GM21423 (cell line): ENCODE measurements around the gene GLYR1.
"Not testable (repeated sequence)": the region's sequence is repeated elsewhere in the genome, so short reads cannot be mapped to it uniquely, and the experiment has no call there.

Experiments
- ATAC-seq: cut with Tn5 transposase; IDR thresholded peaks from one replicate; pipeline ENCODE4 v1.9.1; 2021; ENCODE audit warnings: mild to moderate bottlenecking, moderate library complexity; ENCODE audit not compliant: unreplicated experiment

Gene GLYR1

DNA sequence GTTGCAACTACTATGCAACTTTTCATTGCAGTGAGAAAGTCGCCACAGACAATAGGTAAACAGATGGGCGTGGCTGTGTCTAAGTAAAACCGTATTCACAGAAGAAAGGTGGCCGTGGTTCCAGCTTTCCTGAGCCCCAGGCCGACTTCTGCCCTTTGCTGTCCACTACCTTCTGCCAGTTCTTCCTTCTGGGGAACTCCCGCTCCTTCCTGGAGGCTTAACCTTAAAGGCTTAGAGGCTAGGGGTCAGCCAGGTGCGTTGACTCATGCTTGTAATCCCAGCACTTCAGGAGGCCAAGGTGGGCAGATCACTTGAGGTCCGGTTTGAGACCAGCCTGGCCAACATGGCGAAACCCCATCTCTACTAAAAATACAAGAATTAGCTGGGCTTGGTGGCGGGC lies 56.8 kb downstream of the GLYR1 start:
- no peak for ATAC-seq

DNA sequence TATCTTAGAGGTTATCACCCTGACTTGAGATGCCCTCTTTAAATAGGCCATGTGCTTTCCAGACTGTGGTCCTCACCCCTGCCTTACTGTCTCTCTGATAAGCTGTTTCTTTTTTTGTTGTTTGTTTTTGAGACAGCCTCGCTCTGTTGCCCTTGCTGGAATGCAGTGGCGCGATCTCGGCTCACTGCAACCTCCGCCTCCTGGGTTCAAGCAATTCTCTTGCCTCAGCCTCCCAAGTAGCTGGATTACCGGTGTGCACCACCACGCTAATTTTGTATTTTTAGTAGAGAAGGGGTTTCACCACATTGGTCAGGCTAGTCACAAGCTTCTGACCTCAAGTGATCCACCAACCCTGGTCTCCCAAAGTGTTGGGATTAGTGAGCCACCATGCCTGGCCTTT lies 58.2 kb downstream of the GLYR1 start:
- no peak for ATAC-seq

DNA sequence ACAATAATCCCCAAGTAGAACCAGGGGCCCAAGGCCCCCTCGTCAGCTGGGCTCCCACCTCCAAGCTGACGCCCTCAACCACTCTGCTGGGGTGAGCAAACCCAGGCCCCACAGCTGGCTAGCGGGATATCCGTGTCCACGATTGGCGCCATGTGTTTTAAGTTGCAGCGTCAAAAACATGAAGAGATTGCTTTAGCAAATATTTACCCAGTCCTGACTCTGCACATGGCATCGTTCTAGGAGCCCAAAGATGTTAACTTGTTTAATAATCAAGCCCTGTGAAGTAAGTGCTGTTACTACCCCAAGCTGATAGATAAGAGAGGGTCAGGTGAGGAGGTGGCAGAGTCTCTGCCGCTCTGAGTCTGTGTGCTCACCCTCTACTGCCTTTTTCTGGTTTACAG lies 58.6 kb downstream of the GLYR1 start:
- ATAC-seq = no peak

DNA sequence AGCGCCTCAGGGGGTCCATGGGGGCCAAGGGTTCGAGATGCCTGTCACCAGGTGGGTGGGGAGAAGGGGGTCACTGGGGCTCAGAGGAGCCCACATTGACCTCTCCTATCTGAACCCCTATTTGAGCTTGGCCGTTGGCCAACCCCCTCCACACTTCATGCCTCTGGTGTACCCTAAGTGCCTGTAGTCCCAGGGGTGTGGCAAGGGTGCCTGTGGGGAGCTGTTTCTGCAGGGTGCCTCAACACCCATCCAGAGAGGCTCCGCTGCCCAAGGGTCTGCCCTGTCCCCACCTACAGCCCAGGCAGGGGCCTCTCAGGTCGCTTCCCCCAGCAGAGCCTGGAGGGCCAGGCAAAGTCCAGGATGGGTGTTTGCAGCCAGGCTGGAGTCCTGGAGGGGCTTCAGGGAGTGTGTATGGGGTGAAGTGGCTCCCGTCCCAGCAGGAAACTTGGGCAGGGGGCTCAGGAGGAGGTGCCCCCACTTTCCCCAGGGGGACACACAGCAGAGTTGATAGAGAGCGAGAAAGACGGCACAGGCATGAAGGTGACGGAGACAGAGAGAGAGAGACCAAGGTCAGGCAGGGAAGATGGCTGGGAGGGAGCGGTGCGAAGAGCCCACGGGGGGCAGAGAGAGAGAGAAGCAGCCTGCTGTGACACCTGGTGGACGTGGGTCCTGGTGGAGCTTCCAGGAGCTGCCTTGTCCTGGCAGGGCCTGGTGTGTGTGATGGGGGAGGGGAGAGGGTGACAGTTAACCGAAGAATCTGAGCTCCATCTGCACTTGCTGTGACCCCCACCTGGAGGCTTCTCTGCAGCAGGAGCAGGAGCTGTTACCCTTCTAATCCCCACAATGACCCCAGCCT lies 59.2 kb downstream of the GLYR1 start, which contains the start of gene SEPTIN12:
TSS of gene SEPTIN12 (minus strand) at position 719 of the 856 bp plus-strand sequence. CDS start at position 19, 700 bp downstream.
- ATAC-seq = no peak

DNA sequence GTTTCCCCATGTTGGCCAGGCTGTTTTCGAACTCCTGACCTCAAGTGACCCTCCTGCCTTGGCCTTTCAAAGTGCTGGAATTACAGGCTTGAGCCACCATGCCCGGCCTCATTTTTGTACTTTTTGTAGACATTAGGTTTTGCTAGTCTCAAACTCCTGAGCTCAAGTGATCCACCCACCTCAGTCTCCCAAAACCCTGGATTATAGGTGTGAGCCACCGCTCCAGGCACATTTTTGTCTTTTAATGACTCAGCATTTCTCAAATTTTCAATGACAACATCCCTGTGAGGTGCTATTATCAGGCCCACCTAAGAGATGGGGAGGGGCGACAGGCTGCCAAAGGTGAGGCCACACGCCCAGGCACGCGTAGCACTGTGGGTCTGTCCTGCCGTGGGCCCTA lies 60.0 kb downstream of the GLYR1 start:
- ATAC-seq = no peak

DNA sequence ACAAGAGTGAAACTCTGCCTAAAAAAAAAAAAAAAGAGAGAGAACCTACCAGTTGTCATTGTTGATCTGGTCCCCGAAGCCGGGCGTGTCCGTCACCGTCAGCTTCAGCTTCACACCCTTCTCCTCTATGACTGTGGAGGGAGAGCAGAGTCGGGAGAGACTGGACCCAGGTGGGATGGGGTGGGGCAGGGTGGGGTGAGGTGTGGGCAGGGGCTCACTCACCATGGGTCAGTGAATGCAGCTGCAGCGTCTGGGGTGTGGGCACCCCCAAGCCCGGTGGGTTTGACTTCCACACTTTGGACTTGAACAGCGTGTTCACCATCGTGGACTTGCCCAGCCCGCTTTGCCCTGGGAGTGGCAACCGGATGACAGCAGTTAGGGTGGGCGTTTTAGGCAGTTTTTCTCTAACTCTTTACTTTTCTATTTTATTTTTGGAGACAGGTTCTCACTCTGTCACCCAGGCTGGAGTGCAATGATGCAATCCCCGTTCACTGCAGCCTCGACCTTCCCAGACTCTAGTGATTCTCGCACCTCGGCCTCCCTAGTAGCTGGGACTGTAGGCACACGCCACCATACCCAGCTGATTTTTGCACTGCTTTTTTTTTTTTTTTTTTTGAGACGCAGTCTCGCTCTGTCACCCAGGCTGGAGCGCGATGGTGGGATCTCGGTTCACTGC lies 61.2 kb downstream of the GLYR1 start:
- ATAC-seq = no peak

DNA sequence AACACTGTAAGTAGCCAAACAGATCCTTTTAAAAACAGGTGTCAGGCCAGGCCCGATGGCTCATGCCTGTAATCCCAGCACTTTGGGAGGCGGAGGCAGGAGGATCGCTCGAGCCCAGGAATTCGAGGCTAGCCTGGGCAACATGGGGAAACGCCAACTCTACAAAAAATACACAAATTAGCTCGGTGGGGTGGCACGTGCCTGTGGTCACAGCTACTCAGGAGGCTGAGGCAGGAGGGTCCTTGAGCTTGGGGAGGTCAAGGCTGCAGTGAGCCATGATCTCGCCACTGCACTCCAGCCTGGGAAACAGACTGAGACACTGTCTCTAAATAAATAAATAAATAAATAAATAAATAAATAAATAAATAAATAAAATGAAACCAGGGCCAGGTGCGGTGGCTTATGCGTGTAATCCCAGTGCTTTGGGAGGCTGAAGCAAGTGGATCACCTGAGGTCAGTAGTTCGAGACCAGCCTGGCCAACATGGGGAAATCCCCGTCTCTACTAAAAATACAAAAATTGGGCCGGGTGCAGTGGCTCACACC lies 62.6 kb downstream of the GLYR1 start:
- not testable (repeated sequence) for ATAC-seq

DNA sequence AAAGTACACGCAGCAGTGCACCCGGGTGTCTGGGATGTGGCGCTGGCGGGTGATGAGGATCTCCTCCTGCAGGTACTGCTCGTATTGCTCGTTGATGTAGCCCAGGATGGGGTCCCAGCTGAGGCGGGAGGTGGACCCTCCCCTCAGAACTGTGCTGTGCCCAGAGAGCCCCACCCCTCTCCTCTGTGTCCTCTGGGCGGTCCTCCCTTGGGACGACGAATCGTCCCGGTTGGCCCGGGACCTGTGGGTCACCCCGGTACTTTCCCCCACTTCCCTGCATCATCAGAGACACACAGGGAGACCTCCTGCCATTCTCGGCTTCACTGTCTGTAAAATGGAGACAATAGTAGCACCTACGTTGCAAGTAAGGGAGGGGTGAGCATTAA lies 63.1 kb downstream of the GLYR1 start:
- ATAC-seq = no peak

DNA sequence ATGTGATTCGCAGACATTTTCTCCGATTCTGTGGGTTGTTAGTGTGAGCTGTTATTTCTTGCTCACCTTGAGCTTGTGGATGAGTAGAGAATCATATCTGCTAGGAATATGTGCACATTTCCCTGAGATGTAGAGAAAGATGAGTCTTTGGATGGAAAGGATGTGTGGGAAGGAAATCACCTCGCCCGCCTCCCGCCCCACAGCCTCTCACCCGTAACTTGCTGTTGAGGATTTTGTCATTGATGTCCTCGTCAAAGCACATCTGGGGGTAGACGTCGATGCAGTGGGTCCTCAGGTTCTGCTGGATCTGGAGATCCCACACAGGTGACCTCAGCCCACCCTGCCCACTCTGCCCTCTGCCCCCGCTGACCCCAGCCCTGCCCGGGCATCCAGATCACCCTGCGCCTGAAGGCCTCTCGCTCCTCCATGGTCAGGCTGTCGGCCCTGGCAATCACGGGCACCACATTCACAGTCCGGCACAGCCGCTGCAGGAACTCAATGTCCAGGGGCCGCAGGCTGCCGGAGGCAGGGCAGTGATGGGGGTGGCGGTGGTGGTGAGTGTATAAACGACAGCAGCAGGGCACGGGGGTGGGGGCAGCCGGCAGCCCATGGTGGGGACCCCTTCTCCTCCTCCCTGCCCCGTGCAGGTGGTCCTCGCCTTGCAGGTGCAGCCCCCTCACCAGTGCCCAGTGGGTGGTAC lies 63.7 kb downstream of the GLYR1 start:
- ATAC-seq = no peak

DNA sequence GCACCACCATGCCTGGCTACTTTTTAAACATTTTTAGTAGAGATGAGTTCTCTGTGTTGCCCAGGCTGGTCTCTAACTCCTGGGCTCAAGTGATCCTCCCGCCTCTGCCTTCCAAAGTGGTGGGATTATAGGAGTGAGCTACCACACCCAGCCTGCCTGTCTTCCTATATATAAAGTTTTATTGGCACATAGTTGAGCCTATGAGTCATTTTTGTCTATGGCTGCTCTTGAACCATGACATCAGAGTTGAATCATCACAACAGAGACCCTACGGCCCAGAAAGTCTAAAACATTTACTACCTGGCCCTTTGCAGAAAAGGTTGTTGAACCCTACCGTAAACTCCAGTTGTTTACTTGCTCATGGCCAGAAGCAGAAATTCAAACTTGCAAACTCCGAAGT lies 66.9 kb downstream of the GLYR1 start:
- ATAC-seq = no peak

DNA sequence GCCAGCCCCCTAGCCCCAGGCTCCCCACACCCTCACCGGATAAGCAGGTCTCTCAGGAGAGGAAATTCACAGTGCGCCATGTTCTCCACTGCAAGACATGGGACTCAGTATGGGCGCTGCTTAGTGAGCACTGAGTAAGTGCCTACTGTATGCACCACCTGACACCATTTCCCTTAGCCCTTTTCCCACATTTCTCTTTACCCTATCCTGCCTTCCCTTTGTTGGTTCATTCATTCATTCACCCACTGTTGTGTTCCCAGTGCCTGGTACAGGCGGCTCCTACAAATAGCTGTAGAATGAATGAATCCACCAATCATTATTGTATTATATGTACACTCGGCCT lies 69.1 kb downstream of the GLYR1 start:
- no peak for ATAC-seq

DNA sequence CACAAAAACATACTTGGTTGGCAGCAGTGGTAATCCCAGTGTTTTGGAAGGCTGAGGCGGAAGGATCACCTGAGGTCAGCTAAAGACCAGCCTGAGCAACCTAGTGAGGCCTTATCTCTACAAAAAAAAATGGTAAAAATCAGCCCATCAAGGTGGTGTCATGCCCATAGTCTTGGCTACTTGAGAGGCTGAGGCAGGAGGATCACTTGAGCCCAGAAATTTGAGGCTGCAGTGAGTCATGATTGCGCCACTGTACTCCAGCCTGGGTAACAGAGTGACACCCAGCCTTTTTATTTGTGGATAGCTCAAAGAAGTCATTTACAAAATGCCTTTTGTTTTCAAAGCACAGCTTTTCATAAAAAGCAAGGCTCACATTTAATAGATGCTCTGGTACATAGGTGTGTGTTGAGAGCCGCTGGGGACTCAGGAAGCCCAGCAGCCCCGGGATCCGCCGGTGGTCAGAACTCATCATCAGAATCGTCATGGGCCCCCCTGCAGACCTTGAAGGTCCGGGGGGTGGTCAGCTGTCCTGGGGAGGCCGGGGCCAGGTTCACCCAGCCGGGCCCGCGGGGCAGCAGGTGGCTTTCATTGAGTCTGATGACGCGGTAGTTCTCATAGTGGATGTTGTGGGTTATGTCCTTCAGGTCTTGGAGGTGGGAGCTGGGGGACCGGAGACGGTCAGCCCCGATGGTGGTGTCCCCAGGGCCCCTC lies 69.6 kb downstream of the GLYR1 start:
- ATAC-seq = no peak

DNA sequence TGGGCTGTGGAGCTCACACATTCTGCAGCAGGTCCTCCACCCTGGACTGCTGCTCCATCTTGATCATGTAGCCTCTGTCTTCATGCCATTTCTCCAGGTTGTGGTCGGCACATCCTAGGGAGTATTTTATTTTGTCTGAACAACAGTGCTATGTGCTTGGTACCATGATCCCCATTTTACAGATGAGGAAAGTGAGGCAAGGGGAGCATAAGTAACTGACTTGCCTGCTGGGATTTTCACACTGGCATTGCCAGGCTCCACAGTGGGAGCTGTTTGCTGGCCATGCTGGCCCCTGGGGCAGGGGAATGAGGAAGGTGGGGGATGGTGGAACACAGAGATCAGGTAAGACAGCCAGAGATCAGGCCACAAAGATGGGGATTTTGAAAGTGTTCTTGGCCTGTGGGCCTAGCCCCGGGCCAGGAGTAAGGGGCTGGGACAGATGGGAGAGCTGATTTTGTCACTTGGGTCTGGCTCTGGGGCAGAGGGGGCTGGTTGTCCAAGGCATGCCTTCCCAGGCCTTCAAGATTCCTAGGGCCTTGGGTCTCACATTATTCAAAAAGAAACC lies 70.9 kb downstream of the GLYR1 start:
- no peak for ATAC-seq

DNA sequence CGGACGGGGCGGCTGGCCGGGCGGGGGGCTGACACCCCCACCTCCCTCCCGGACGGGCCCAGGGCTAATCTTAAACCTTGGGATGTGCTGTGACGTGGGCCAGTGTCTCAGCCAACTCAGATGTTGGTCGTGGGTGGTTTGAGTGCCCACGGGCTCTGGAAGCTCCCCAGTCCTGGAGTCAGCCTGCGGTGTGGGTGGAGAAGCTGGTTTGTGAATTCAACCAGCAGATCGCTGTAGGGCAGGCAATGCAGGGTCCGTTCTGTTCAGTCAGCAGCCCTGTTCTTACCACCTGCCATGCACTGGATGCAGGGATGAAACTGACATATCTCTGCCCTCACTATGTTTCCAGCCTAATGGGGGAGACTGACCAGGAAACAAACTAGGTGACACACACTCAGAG lies 72.1 kb downstream of the GLYR1 start:
- ATAC-seq = no peak

DNA sequence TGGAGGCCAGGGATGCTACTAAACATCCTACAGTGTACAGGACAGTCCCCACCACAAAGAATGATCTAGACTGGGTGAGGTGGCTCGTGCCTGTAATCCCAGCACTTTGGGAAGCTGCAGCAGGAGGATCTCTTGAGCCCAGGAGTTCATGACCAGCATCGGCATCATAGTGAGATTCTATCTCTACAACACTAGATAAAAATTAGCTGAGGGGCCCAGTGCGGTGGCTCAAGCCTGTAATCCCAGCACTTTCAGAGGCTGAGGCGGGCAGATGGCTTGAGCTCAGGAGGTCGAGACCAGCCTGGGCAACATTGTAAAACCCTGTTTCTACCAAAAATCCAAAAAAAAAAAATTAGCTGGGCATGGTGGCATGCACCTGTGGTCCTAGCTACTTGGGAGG lies 74.7 kb downstream of the GLYR1 start:
- no peak for ATAC-seq

DNA sequence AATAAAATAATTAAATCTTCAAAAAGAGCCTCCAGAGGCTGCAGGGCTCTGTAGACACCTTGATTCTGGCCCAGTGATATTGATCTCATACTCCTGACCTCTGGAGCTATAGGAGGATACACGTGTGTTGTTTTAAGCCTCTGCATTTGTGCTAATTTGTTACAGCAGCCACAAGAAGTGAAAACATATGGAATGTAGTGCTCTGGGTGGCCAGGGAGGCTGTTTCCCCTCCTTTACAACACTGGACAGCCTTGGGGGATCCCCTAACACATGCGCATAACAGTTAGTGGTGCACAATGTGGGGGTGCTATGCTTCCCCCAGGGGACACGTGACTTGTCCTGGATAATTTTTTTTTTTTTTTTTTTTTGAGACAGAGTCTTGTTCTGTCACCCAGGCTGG lies 75.4 kb downstream of the GLYR1 start:
- ATAC-seq = no peak

DNA sequence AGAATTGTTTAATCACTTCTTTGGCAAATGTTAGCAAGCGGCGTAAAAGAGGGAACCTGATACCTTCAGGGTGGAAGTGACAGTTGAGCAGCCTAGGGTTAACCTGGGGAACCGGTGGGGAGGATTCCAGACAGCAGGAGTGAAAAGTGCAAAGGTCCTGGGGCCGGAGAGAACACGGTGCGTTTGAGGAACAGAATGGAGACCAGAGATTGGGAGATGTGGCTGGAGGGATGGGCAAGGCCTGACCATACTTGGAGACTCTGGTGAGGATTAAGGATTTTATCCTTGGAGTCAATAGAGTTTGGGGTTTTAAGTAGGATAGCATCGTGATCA lies 77.8 kb downstream of the GLYR1 start:
- ATAC-seq = no peak

DNA sequence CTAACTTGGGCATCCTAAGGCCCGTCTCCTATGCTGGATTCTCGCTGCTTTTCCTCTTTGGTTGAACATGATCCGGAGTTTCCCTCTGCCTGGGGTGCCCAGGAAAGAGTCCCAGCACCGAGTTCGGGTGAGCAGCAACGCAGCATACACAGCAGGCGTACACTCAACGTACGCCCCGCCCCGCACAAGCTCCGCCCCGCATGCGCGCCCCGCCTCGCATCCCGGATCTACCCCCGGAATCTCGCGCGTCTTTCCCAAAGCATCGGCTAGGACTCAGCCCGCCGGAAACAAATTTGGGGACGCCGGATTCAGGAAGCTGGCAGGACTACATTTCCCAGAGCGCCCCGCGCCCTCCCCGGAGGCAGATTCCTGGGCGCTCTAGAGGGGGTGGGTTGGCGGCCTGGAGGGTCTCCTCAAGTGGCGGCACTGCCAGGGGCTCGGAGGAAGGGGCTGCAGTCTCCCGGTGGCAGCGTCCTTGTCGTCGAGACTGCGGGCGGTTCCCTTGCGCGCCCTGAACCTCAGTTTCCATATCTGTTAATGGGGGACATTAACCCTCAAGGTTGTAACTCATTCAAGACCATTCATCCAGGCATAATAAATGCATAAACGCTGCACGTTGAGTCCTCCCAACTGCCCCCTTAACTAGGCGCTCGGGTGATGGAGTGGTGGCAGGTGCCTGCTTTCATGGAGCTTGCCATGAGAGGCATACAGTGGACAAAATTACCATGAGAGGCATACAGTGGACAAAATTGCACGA lies 78.4 kb downstream of the GLYR1 start:
- ATAC-seq = peak; percentile 53

DNA sequence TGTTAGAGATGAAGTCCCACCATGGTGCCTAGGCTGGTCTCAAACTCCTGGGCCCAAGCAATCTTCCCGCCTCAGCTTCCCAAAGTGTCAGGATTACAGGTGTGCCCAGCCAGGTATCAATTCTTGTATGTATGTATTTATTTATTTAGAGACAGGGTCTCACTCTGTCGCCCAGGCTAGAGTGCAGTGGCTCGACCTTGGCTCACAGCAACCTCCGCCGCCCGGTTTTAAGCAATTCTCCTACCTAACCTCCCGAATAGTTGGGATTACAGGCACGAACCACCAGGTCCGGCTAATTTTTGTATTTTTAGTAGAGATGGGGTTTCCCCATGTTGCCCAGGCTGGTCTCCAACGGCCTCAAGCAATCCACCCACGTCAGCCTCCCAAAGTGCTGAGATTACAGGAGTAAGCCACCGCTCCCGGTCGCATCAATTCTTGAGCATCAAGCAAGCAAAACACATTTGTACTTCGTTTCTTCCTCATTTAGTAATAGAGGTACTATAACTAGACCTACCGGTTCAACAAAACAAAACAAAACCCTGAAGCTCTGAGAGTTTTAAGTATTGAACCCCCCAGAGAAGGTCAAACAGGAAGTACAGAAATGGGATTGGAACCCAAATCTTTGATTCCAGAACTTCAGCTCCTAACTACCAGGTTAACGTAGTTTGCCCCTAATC lies 79.1 kb downstream of the GLYR1 start:
- ATAC-seq = no peak
